Omental fat pad (tissue), 4 donors: ENCODE data around the gene SLC9A3. TPM values are rescaled to one million over a fixed set of nuclear protein-coding genes. Genes with fewer than 3 reads are reported as not detected.

Experiments used
- ATAC-seq: fragments of 150-250 bp; one replicate; pipeline ENCODE4 v1.9.1; 2016; ENCODE audit warnings: mild to moderate bottlenecking, moderate library complexity; ENCODE audit not compliant: low FRiP score
- DNase-seq: peaks from one replicate; pipeline ENCODE4 v3.0.0-alpha.2; 2019; ENCODE audit warnings: low spot score
- CTCF ChIP-seq, 3 donors: fragments of 450-650 bp; IDR thresholded peaks; one replicate each; pipeline ENCODE4 v1.5.1; 2016 to 2017; ENCODE audit warnings: antibody characterized with exemption in 3 of 3, mild to moderate bottlenecking in 3 of 3, moderate library complexity in 2 of 3
- total RNA-seq, 4 donors: library from RNA; depleted of rRNA; stranded (reverse); fragments of >200 nt; gene quantifications; one replicate each; pipeline ENCODE4 v1.1.0, GENCODE V29; 2016

Gene SLC9A3
- total RNA-seq, 4 donors from 2014 or later, result 1.0 to 4.3 (median 1.7) TPM

DNA sequence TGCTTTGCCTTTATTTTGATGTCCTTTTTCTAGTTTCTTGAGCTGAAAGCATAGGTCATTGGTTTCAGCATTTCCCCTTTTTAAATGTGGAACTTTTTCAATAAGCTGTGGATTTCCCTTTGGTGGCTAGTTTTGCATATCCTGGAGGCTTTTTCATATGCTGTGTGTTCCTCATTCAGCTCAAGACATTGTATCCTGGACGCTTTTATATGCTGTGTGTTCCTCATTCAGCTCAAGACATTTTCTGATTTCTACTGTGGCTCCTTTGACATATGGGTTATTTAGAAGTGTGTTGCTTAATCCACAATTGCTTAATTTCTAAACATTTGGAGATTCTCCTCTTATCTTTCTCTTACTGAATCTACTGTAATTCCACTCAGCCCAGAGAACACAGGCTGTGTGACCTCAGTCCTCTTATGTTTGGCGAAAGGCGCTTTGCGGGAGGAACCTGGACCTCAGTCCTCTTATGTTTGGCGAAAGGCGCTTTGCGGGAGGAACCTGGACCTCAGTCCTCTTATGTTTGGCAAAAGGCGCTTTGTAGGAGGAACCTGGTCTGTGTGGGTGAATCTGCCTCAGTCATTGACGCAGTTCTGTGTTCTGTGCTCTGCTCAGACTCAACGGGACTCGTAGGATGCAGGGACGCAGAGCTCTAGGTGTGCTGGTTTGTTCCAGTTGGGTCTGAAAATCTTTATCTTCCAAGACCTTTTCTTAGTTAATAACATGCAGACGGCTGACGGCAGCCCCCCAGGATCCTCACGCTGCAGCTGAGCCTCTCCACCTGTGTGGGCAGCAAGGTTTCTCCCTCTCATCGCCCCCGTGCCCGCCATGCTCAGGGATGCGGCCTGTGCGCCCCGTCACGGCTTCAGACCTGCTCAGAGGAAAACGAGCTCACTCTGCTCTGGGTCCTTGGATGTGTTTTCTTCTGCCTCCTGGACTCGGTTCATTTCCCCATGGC, 6.0 kb upstream of the SLC9A3 start:
- no peak for ATAC-seq
- no peak for TF ChIP-seq CTCF (IDR thresholded peaks at IDR 0.05)

GRCh38 chr5:528629-529511, 4.6 kb upstream of the SLC9A3 start:
- DNase-seq (no peak), ATAC-seq (no peak)
- no peak for TF ChIP-seq CTCF (IDR thresholded peaks at IDR 0.05)

More for the DNA sequence above, 6.0 kb upstream of the SLC9A3 start:
- DNase-seq, result no peak

DNA sequence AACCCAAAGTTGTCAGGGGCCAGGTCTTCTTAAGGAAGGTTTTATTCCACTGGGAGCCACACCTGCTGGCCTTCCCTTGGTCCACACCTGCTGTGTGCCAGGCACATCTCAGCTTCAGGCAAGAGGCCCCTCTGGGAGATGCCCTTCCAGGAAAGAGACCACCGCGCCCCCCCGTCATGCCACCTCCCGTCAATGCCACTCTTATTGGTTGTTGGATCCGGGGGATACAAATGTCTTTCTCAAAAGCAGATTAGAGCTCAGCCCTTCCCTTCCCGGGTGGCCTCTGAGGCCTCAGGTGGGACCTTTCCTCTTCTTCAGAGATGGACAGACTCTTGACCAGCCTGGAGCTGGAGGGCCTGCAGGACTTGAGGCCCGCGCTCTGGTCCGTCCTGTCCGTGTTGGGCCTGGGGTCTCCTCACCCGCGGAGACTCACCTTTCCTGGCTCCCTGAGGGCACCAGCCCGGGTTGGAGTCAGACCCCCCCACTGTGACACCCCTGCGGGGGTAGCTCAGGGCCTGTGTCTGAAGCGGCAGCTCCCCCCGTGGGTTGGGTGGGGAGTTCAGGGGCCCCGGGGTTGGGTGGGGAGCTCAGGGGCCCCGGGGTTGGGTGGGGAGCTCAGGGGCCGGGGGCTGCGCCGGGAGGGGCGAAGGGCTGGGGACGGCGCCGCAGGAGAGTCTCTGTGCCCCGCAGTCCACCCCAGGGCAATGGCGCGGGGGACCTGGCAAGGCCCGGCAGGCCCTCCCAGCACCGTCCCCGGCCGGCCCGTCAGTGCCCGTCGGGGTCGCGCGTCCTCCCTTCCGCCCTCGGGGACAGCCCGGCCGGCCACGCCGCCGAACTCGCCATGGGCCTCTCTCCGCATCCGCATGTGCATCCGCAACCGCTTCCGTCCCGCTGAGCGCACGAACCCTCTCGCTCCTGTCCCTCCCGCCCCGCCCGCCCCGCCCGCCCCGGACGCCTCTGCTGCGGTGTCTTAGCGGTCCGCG, 3.7 kb upstream of the SLC9A3 start:
- no peak for TF ChIP-seq CTCF (IDR thresholded peaks at IDR 0.05)
- ATAC-seq (no peak), DNase-seq (no peak)

GRCh38 chr5:526456-527088, 2.3 kb upstream of the SLC9A3 start:
- DNase-seq (no peak), ATAC-seq (no peak)
- no peak for TF ChIP-seq CTCF (IDR thresholded peaks at IDR 0.05)

DNA sequence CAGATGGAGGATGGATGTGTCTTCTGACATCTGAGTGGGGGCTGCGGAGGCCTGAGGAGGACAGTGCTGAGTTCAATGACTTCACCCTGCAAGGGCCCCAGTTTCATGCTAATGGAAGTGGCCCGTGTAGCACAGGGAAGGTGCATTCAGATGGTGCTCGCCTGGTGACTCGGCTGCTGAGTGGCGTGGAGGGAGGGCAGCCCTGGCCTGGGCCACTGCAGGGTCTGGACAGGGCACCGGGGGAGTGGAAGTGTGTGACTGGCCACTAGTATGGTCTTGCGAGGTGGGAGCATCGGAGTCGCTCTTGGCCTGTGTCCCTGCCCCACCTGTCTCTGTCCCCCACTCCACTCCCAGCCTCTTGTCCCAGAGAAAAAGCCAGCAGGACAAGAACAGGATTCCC, 1.7 kb upstream of the SLC9A3 start:
- DNase-seq (no peak), ATAC-seq (no peak)
- TF ChIP-seq CTCF (IDR thresholded peaks at IDR 0.05), result no peak
